Measurements from ENCODE around the gene RALA. TPM values are rescaled to one million over a fixed set of nuclear protein-coding genes. Genes with fewer than 3 reads are reported as not detected.
A peak's percentile ranks its signal among the peaks of the same experiment; 100 is the strongest.

The RALA gene
- total RNA-seq, 1 donor from 2014 or later: 59.5 TPM

- peaks cover 18% of the 10 kb centered on the region for H3F3A ChIP-seq (ENCODE audit: low read depth)
- Mint-ChIP-seq H3K4me3 (peak overlapping the region; percentile 93), H3K27ac (peak overlapping the region; percentile 47), H3K27me3 (ENCODE audit: insufficient read depth, low read depth) (peaks cover 2% of the 10 kb centered on the region), H3K36me3 (peaks cover 2% of the 10 kb centered on the region), H3K4me1 (peaks cover 31% of the 10 kb centered on the region), H3K9me3 (no peaks in the 10 kb centered on the region)
- peaks cover 55% of the 10 kb centered on the region for H3K79me2 ChIP-seq (ENCODE audit: low read depth)
- no peaks in the 10 kb centered on the region for H3K27me3 ChIP-seq
- no peaks in the 10 kb centered on the region for H3K9me3 ChIP-seq (ENCODE audit: low read depth)
- H3K4me1 ChIP-seq: peaks cover 33% of the 10 kb centered on the region
- H3K4me2 ChIP-seq: peak overlapping the region; percentile 91
- peak overlapping the region; percentile 74 for H2AFZ ChIP-seq (replicated peaks)
- H3K36me3 ChIP-seq: no peaks in the 10 kb centered on the region
- peak overlapping the region; percentile 86 for H3K4me3 ChIP-seq
- peak overlapping the region; percentile 97 for H3K27ac ChIP-seq
- peak overlapping the region; percentile 89 for H3K9ac ChIP-seq
- DNase-seq (ENCODE audit: low spot score): no peak
- TF ChIP-seq EZH2phosphoT487 (IDR thresholded peaks at IDR 0.05) (no peak), EZH2 (IDR thresholded peaks at IDR 0.05) (no peak)
- TF ChIP-seq, protein P1, sequence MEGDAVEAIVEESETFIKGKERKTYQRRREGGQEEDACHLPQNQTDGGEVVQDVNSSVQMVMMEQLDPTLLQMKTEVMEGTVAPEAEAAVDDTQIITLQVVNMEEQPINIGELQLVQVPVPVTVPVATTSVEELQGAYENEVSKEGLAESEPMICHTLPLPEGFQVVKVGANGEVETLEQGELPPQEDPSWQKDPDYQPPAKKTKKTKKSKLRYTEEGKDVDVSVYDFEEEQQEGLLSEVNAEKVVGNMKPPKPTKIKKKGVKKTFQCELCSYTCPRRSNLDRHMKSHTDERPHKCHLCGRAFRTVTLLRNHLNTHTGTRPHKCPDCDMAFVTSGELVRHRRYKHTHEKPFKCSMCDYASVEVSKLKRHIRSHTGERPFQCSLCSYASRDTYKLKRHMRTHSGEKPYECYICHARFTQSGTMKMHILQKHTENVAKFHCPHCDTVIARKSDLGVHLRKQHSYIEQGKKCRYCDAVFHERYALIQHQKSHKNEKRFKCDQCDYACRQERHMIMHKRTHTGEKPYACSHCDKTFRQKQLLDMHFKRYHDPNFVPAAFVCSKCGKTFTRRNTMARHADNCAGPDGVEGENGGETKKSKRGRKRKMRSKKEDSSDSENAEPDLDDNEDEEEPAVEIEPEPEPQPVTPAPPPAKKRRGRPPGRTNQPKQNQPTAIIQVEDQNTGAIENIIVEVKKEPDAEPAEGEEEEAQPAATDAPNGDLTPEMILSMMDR (IDR thresholded peaks at IDR 0.05): no peak
- peaks cover 29% of the 10 kb centered on the region for H4K20me1 ChIP-seq (ENCODE audit: low read depth)
These were observed 763 bp upstream of the RALA start for GRCh38 chr7:39622609-39623008.

DNA sequence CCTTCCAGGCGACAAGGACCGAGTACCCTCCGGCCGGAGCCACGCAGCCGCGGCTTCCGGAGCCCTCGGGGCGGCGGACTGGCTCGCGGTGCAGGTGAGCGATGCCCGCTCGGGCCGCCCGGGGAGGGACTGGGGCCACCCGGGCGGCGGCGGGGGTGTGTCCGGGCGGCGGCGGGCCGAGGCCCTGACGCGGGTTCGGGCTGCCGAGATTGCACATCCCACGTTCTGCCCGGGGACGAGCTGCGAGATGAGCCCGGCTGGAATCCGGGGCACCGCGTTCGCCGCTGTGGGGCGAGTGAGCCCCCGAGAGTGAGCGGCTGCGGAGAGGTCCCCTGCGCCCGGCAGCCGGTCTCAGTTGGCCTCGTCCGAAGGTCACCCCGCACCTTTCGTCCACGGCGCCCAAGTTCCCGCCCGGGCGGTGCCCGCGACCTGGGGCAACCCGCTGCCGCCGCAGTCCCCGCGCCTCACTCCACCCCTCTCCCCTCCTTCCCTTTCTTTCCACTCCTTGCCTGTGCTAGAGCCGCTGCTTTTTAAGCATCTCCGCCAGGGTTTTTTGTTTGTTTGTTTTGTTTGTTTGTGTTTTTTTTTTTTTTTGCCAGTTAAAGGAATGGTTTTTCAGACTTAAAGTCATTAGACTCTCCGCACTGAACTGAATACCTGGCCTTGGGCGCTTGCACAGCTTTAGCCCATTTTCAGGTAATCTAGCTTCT, 515 bp downstream of the RALA start:
- DNase-seq (ENCODE audit: low spot score): peak; percentile 50
- peak overlapping the region; percentile 86 for H3K4me3 ChIP-seq
- peak overlapping the region; percentile 97 for H3K27ac ChIP-seq
- peak overlapping the region; percentile 89 for H3K9ac ChIP-seq
- H3K9me3 Mint-ChIP-seq: no peaks in the 10 kb centered on the region
- peaks cover 18% of the 10 kb centered on the region for H3F3A ChIP-seq (ENCODE audit: low read depth)
- peak overlapping the region; percentile 91 for H3K4me2 ChIP-seq
- H2AFZ ChIP-seq (replicated peaks): peak overlapping the region; percentile 74
- peaks cover 2% of the 10 kb centered on the region for H3K36me3 Mint-ChIP-seq
- H4K20me1 ChIP-seq (ENCODE audit: low read depth): peaks cover 29% of the 10 kb centered on the region
- H3K27me3 ChIP-seq: no peaks in the 10 kb centered on the region
- H3K27me3 Mint-ChIP-seq (ENCODE audit: insufficient read depth, low read depth): peaks cover 2% of the 10 kb centered on the region
- peak overlapping the region; percentile 14 for H3K27ac Mint-ChIP-seq
- H3K4me3 Mint-ChIP-seq: peak overlapping the region; percentile 98
- H3K79me2 ChIP-seq (ENCODE audit: low read depth): peaks cover 68% of the 10 kb centered on the region
- TF ChIP-seq EZH2 (IDR thresholded peaks at IDR 0.05) (peak; percentile 29), EZH2phosphoT487 (IDR thresholded peaks at IDR 0.05) (no peak)
- H3K36me3 ChIP-seq: no peaks in the 10 kb centered on the region
- no peaks in the 10 kb centered on the region for H3K9me3 ChIP-seq (ENCODE audit: low read depth)
- peaks cover 37% of the 10 kb centered on the region for H3K4me1 ChIP-seq
- peaks cover 31% of the 10 kb centered on the region for H3K4me1 Mint-ChIP-seq

GRCh38 chr7:39624442-39624807, 1.1 kb downstream of the RALA start:
- Histone ChIP-seq H4K20me1 (ENCODE audit: low read depth) (peaks cover 29% of the 10 kb centered on the region), H3K9me3 (ENCODE audit: low read depth) (no peaks in the 10 kb centered on the region), H3K4me1 (peaks cover 37% of the 10 kb centered on the region), H3F3A (ENCODE audit: low read depth) (peaks cover 18% of the 10 kb centered on the region), H3K36me3 (no peaks in the 10 kb centered on the region), H3K27me3 (no peaks in the 10 kb centered on the region), H3K79me2 (ENCODE audit: low read depth) (peaks cover 73% of the 10 kb centered on the region), H3K4me2 (peak overlapping the region; percentile 91), H3K27ac (no peak overlapping the region), H3K4me3 (peak overlapping the region; percentile 86), H3K9ac (peak overlapping the region; percentile 89), H2AFZ (replicated peaks) (peak overlapping the region; percentile 74)
- peaks cover 31% of the 10 kb centered on the region for H3K4me1 Mint-ChIP-seq
- H3K27me3 Mint-ChIP-seq (ENCODE audit: insufficient read depth, low read depth): peaks cover 2% of the 10 kb centered on the region
- H3K4me3 Mint-ChIP-seq: peak overlapping the region; percentile 98
- peaks cover 5% of the 10 kb centered on the region for H3K36me3 Mint-ChIP-seq
- peak overlapping the region; percentile 14 for H3K27ac Mint-ChIP-seq
- H3K9me3 Mint-ChIP-seq: peaks cover 2% of the 10 kb centered on the region
- peak; percentile 47 for DNase-seq (ENCODE audit: low spot score)
- no peak for TF ChIP-seq EZH2 (IDR thresholded peaks at IDR 0.05)
- no peak for TF ChIP-seq EZH2phosphoT487 (IDR thresholded peaks at IDR 0.05)
- TF ChIP-seq, protein P1 (IDR thresholded peaks at IDR 0.05): no peak
